Duodenal mucosa (tissue), 2 donors: Measurements from ENCODE around the gene VPS41.

ENCODE experiments used
- H3K27ac ChIP-seq: one replicate; pipeline ENCODE4 v1.7.0; 2013; ENCODE audit warnings: low read depth, low read length
- H3K27me3 ChIP-seq, 2 donors: one replicate each; pipeline ENCODE4 v1.7.0; 2013; ENCODE audit warnings: low read length in 2 of 2, control low read depth in 1 of 2; ENCODE audit not compliant: insufficient read depth in 2 of 2, control insufficient read depth in 1 of 2
- H3K36me3 ChIP-seq, 2 donors: one replicate each; pipeline ENCODE4 v1.7.0; 2013; ENCODE audit warnings: low read length in 2 of 2, control low read depth in 1 of 2; ENCODE audit not compliant: insufficient read depth in 2 of 2, control insufficient read depth in 1 of 2
- H3K4me1 ChIP-seq, 2 donors: one replicate each; pipeline ENCODE4 v1.7.0; 2013; ENCODE audit warnings: low read length in 2 of 2, control low read depth in 1 of 2; ENCODE audit not compliant: insufficient read depth in 2 of 2, control insufficient read depth in 1 of 2
- H3K4me3 ChIP-seq, 2 donors: one replicate each; pipeline ENCODE4 v1.7.0; 2013; ENCODE audit warnings: low read length in 2 of 2, low read depth in 1 of 2
- H3K9ac ChIP-seq, 2 donors: one replicate each; pipeline ENCODE4 v1.7.0; 2013; ENCODE audit warnings: low read length in 2 of 2, low read depth in 1 of 2
- H3K9me3 ChIP-seq, 2 donors: one replicate each; pipeline ENCODE4 v1.7.0; 2013; ENCODE audit warnings: low read length in 2 of 2, control low read depth in 1 of 2; ENCODE audit not compliant: control insufficient read depth in 1 of 2

Gene VPS41

DNA sequence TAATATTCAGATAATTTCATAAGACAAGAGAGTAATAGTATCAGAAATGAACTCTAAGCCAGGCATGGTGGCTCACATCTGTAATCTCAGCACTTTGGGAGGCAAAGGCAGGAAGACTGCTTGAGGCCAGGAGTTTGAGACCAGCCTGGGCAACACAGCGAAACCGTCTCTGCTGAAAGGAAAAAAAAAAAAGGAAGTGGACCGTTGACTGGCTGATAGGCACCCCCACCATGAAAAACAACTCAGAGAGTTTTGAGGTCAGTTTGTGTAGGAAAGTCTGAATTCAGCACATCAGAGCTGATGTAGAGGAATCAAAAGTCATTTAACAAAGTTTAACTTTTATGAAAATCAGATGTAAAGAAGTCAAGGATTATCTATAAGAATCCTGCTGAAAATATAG, 214.7 kb downstream of the VPS41 start:
- H3K36me3 ChIP-seq, result no peaks in the 10 kb centered on the region
- H3K9ac ChIP-seq, result no peak overlapping the region
- H3K4me1 ChIP-seq, result no peaks in the 10 kb centered on the region
- no peaks in the 10 kb centered on the region for H3K27me3 ChIP-seq
- H3K27ac ChIP-seq, result no peak overlapping the region
- no peak overlapping the region for H3K4me3 ChIP-seq
- peaks cover 0 to 2% of the 10 kb centered on the region in 2 donors for H3K9me3 ChIP-seq

DNA sequence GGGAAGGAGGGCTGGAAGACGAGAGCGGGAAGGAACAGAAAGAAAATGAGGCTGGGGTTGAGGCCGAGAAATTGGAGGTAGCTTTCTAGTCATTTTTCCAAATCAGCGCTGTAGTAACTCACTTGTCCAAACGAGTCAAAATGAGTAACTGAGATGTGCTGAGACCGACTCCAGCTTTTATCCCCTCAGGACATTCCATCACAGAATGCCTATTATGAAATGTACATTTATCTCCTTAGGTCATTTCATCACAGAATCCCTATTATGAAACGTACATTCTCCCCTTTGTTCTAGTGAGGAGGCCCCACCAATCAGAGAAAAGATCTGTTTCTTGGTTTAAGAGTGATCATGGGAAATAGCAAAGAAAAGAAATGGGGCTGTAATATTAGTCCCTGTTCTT, 222.1 kb downstream of the VPS41 start:
- Histone ChIP-seq H3K27ac (no peak overlapping the region), H3K36me3 (no peaks in the 10 kb centered on the region), H3K27me3 (no peaks in the 10 kb centered on the region), H3K9me3 (peaks cover 0 to 2% of the 10 kb centered on the region in 2 donors), H3K4me3 (no peak overlapping the region), H3K9ac (no peak overlapping the region), H3K4me1 (no peaks in the 10 kb centered on the region)

DNA sequence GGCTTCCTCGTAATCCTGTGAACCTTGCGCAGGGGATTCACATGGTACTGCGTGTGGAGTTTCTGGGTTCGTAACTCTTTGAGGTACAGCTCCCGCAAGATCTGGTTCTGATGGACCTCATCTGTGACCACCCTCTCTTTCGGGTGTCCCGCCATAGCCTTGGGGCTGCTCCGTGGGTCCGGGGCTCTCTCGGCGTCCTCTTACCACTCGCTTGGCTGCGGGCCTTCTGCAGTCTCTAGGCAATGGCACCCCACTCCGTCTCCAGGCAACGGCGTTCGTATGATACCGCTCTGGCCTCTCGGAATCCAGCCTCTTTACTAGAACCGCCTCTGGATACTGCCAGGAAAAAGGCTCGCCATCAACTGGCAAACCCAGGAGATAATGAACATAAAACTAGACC, 223.1 kb downstream of the VPS41 start:
- H3K27ac ChIP-seq, result no peak overlapping the region
- no peaks in the 10 kb centered on the region for H3K27me3 ChIP-seq
- H3K36me3 ChIP-seq, result no peaks in the 10 kb centered on the region
- H3K4me3 ChIP-seq, result no peak overlapping the region
- no peaks in the 10 kb centered on the region for H3K4me1 ChIP-seq
- H3K9ac ChIP-seq, result no peak overlapping the region
- H3K9me3 ChIP-seq, result peaks cover 0 to 2% of the 10 kb centered on the region in 2 donors

DNA sequence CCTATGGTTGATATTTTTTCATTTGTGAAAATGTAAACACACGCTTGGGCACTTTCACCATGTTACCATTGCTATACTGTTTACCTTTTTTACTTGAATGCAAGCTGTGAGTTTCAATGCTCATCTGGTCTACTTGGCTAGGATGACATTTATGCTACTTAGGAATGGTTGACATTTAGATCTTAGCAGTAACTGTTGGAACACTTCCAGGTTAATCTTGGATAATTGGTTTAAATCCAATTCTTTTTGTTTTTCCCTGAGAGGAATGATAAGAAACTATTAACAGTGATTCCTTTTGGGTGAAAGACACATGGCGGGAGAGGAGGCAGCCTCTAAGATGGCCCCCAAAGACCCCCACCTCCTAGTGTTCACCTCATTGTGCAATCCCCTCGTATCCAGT, 226.4 kb downstream of the VPS41 start:
- H3K4me3 ChIP-seq, result no peak overlapping the region
- no peak overlapping the region for H3K27ac ChIP-seq
- H3K9me3 ChIP-seq, result no peaks in the 10 kb centered on the region
- H3K9ac ChIP-seq, result no peak overlapping the region
- H3K27me3 ChIP-seq, result no peaks in the 10 kb centered on the region
- H3K4me1 ChIP-seq, result no peaks in the 10 kb centered on the region
- H3K36me3 ChIP-seq, result no peaks in the 10 kb centered on the region

GRCh38 chr7:38681882-38682281, 227.1 kb downstream of the VPS41 start:
- no peak overlapping the region for H3K9ac ChIP-seq
- no peaks in the 10 kb centered on the region for H3K9me3 ChIP-seq
- no peaks in the 10 kb centered on the region for H3K27me3 ChIP-seq
- no peaks in the 10 kb centered on the region for H3K36me3 ChIP-seq
- no peak overlapping the region for H3K4me3 ChIP-seq
- H3K4me1 ChIP-seq, result no peaks in the 10 kb centered on the region
- no peak overlapping the region for H3K27ac ChIP-seq

GRCh38 chr7:38679419-38679818, 229.6 kb downstream of the VPS41 start:
- H3K36me3 ChIP-seq, result no peaks in the 10 kb centered on the region
- no peaks in the 10 kb centered on the region for H3K9me3 ChIP-seq
- H3K4me1 ChIP-seq, result no peaks in the 10 kb centered on the region
- H3K4me3 ChIP-seq, result no peak overlapping the region
- no peaks in the 10 kb centered on the region for H3K27me3 ChIP-seq
- no peak overlapping the region for H3K9ac ChIP-seq
- no peak overlapping the region for H3K27ac ChIP-seq

DNA sequence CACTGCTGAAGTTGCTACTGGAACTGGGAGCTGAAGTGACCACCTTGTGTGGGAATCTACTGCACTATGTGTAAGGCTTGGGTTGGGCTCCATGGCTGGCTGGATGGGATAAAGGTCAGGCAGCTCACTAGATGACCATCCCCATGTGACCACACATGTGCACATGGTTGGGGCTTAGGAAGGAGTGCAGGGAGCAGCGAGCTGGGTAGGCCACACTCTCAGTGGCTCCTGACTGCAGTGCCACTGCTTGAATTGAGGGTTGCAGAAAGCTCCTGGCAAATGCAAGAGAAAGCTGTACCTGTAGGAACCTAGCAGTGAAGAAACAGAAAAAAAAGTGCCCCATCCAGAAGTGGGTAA, 230.3 kb downstream of the VPS41 start:
- H3K9ac ChIP-seq, result no peak overlapping the region
- H3K4me3 ChIP-seq, result no peak overlapping the region
- H3K4me1 ChIP-seq, result no peaks in the 10 kb centered on the region
- no peaks in the 10 kb centered on the region for H3K36me3 ChIP-seq
- H3K9me3 ChIP-seq, result no peaks in the 10 kb centered on the region
- no peaks in the 10 kb centered on the region for H3K27me3 ChIP-seq
- H3K27ac ChIP-seq, result no peak overlapping the region

DNA sequence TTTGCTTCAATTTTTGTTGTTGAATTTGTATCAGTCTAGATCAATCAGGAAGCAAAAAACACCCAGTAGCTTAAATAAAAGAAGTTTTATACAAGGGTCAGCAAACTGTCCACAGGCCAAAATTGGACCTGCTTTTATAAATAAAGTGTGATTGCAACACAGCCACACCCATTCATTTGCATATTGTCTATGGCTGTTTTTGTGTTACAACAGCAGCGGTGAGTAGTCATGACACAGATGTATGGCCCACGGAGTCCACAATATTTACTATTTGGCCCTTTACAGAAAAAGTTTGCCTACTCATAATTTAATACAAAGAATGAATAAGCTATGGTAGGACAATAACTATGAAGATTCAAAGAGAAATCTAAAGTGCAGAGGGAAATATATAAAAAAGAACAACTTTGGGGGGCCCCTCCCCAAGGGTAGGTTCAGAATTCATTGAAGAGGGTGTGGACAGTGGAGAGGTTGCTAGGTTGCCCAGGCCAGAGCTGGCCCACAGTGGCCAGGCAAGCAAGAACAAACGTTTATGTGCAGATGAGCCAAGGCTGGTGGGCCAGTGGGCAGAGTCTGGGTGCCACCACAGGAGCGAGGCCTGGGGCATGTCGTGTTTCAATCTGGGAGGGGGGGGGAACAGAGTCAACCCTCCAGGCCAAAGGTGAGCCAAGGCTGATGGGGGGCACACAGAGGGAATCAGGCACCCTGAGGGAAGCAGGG, 230.9 kb downstream of the VPS41 start:
- Histone ChIP-seq H3K4me3 (no peak overlapping the region), H3K27me3 (no peaks in the 10 kb centered on the region), H3K27ac (no peak overlapping the region), H3K4me1 (no peaks in the 10 kb centered on the region), H3K36me3 (no peaks in the 10 kb centered on the region), H3K9ac (no peak overlapping the region), H3K9me3 (no peaks in the 10 kb centered on the region)

GRCh38 chr7:38675494-38676106, 233.4 kb downstream of the VPS41 start:
- Histone ChIP-seq H3K9me3 (no peaks in the 10 kb centered on the region), H3K36me3 (no peaks in the 10 kb centered on the region), H3K4me3 (no peak overlapping the region), H3K4me1 (no peaks in the 10 kb centered on the region), H3K9ac (no peak overlapping the region), H3K27me3 (no peaks in the 10 kb centered on the region), H3K27ac (no peak overlapping the region)

- Histone ChIP-seq H3K9ac (no peak overlapping the region), H3K27ac (no peak overlapping the region), H3K27me3 (no peaks in the 10 kb centered on the region), H3K4me3 (no peak overlapping the region), H3K9me3 (no peaks in the 10 kb centered on the region), H3K36me3 (no peaks in the 10 kb centered on the region), H3K4me1 (no peaks in the 10 kb centered on the region)
Measured at GRCh38 chr7:38674513-38674912, 234.5 kb downstream of the VPS41 start.
